ENCODE results near the gene SP110. TPM values are rescaled to one million over a fixed set of nuclear protein-coding genes. Genes with fewer than 3 reads are reported as not detected.
A peak's percentile ranks its signal among the peaks of the same experiment; 100 is the strongest.

Gene SP110
- total RNA-seq, 1 experiment from 2014 or later, result 3.5 TPM

GRCh38 chr2:230170532-230170931 is 49.3 kb downstream of the SP110 start:
- intact Hi-C loops (cut with micrococcal nuclease), result no loop called here
- H3K27ac ChIP-seq (ENCODE audit: low read length), result peak overlapping the region; percentile 66
- H4K20me1 ChIP-seq (ENCODE audit: low read length), result no peaks in the 10 kb centered on the region
- no peaks in the 10 kb centered on the region for H3K9me3 ChIP-seq (ENCODE audit: low read length)
- H3K9ac ChIP-seq (ENCODE audit: low read length), result peak overlapping the region; percentile 49; the same call in 1 of the 2 replicates
- no peak for TF ChIP-seq EZH2 (IDR thresholded peaks at IDR 0.05; ENCODE audit: low read length, unreplicated experiment)
- no peak for TF ChIP-seq EZH2phosphoT487 (IDR thresholded peaks at IDR 0.05; ENCODE audit: borderline replicate concordance, low read length)
- TF ChIP-seq, protein P1, sequence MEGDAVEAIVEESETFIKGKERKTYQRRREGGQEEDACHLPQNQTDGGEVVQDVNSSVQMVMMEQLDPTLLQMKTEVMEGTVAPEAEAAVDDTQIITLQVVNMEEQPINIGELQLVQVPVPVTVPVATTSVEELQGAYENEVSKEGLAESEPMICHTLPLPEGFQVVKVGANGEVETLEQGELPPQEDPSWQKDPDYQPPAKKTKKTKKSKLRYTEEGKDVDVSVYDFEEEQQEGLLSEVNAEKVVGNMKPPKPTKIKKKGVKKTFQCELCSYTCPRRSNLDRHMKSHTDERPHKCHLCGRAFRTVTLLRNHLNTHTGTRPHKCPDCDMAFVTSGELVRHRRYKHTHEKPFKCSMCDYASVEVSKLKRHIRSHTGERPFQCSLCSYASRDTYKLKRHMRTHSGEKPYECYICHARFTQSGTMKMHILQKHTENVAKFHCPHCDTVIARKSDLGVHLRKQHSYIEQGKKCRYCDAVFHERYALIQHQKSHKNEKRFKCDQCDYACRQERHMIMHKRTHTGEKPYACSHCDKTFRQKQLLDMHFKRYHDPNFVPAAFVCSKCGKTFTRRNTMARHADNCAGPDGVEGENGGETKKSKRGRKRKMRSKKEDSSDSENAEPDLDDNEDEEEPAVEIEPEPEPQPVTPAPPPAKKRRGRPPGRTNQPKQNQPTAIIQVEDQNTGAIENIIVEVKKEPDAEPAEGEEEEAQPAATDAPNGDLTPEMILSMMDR (conservative IDR thresholded peaks at IDR 0.05; ENCODE audit: low read depth, low read length), result no peak
- peak overlapping the region; percentile 31 for H3K4me3 ChIP-seq (ENCODE audit: low read length)
- no peaks in the 10 kb centered on the region for H3F3A ChIP-seq (ENCODE audit: low read length, unreplicated experiment)
- no peaks in the 10 kb centered on the region for H3K27me3 ChIP-seq (ENCODE audit: low read length)
- no peaks in the 10 kb centered on the region for H3K36me3 ChIP-seq (ENCODE audit: low read depth, low read length)
- POLR2A ChIA-PET (ENCODE audit: unreplicated experiment), result interaction anchor here (0.6 kb wide), 1 partner anchor 558 kb away, joined by 3 read pairs; no protein-coding TSS in a partner anchor
- ATAC-seq (peak; percentile 65), DNase-seq (peak; percentile 66)
- CTCF ChIA-PET, result interaction anchor here (0.6 to 1.1 kb wide), 2 partner anchors 10 to 445 kb away, joined by 3 read pairs; no protein-coding TSS in a partner anchor
- peaks cover 10% of the 10 kb centered on the region for H3K4me1 ChIP-seq (ENCODE audit: insufficient read depth, low read length)
- no TSS peak for BruUV-seq (replicated peaks)
- H2AFZ ChIP-seq (ENCODE audit: low read length), result peak overlapping the region; percentile 36; the same call in 1 of the 2 replicates
- no peaks in the 10 kb centered on the region for H3K79me2 ChIP-seq (ENCODE audit: low read length)
- H3K4me2 ChIP-seq (ENCODE audit: low read length), result peak overlapping the region; percentile 59
- H3K9me2 ChIP-seq (replicated peaks; ENCODE audit: low read length), result no peaks in the 10 kb centered on the region

DNA sequence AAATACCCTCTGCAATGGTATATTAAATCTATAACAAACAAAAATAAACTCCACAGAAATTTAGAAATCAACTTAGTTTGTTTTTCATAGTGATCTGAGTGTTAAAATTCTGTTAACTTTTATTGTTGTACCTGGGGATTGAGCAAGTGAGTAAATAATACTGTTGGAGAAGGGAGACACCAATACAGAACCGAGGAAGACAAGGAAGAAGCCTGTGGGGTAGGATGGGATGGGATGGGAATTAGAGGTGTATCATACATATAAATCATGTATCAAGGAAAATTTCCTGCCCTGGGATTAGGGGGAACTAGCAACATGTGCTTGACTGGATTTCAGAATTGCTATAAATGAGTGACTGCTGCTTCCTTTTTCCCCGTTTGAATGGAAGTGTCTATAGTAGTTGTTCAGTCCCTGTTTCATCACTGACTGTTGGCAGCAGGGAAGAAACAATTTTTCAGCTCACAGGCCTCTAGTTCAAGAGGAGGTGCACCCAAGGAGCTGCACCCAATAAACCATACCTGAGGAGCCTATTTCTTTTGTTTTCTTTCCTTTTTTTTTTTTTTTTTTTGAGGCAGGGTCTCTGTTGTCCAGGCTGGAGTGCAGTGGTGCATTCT is 53.1 kb downstream of the SP110 start:
- intact Hi-C loops (cut with micrococcal nuclease), result loop anchor here (10.0 kb wide), 1 partner anchor 362 kb away; no protein-coding TSS in a partner anchor
- Histone ChIP-seq H3K4me2 (ENCODE audit: low read length) (no peak overlapping the region), H3K9ac (ENCODE audit: low read length) (no peak overlapping the region), H3K79me2 (ENCODE audit: low read length) (no peaks in the 10 kb centered on the region), H3K27me3 (ENCODE audit: low read length) (no peaks in the 10 kb centered on the region), H3K4me3 (ENCODE audit: low read length) (no peak overlapping the region), H3K9me2 (replicated peaks; ENCODE audit: low read length) (no peaks in the 10 kb centered on the region), H3K9me3 (ENCODE audit: low read length) (no peaks in the 10 kb centered on the region), H3K27ac (ENCODE audit: low read length) (no peak overlapping the region), H3K4me1 (ENCODE audit: insufficient read depth, low read length) (peaks cover 10% of the 10 kb centered on the region), H4K20me1 (ENCODE audit: low read length) (no peaks in the 10 kb centered on the region), H2AFZ (ENCODE audit: low read length) (no peak overlapping the region), H3F3A (ENCODE audit: low read length, unreplicated experiment) (no peaks in the 10 kb centered on the region), H3K36me3 (ENCODE audit: low read depth, low read length) (no peaks in the 10 kb centered on the region)
- no peak for DNase-seq
- POLR2A ChIA-PET (ENCODE audit: unreplicated experiment), result no interaction called here
- BruUV-seq (replicated peaks), result no TSS peak
- ATAC-seq, result no peak
- TF ChIP-seq, protein P1 (conservative IDR thresholded peaks at IDR 0.05; ENCODE audit: low read depth, low read length), result no peak
- TF ChIP-seq EZH2 (IDR thresholded peaks at IDR 0.05; ENCODE audit: low read length, unreplicated experiment) (no peak), EZH2phosphoT487 (IDR thresholded peaks at IDR 0.05; ENCODE audit: borderline replicate concordance, low read length) (no peak)
- CTCF ChIA-PET, result no interaction called here

DNA sequence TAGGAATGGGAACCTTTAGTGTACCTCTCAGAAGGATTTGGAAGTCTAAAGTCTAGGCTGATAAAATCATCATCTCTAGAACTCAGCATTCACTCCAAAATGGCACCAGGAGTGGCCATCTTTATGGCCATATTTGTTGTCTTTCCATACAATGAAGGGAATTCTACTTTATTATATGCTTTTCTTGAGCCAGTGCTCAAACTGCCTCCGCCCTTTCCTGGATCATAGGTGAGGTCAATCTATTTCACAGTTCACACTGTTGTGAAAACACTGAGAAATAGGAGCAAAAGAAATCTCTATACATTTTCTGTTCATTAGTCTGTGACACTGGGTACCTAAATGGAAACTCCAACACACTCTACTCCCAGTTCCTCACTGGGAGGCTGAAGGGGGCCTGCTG is 55.6 kb downstream of the SP110 start:
- H3K9me2 ChIP-seq (replicated peaks; ENCODE audit: low read length), result no peaks in the 10 kb centered on the region
- H3K27me3 ChIP-seq (ENCODE audit: low read length), result no peaks in the 10 kb centered on the region
- ChIA-PET CTCF (no interaction called here), POLR2A (ENCODE audit: unreplicated experiment) (no interaction called here)
- intact Hi-C loops (cut with micrococcal nuclease), result loop anchor here (10.0 kb wide), 1 partner anchor 359 kb away; no protein-coding TSS in a partner anchor
- H3K9me3 ChIP-seq (ENCODE audit: low read length), result no peaks in the 10 kb centered on the region
- no peak overlapping the region for H2AFZ ChIP-seq (ENCODE audit: low read length)
- H3K9ac ChIP-seq (ENCODE audit: low read length), result no peak overlapping the region
- H3K27ac ChIP-seq (ENCODE audit: low read length), result no peak overlapping the region
- no peaks in the 10 kb centered on the region for H3K4me1 ChIP-seq (ENCODE audit: insufficient read depth, low read length)
- TF ChIP-seq EZH2 (IDR thresholded peaks at IDR 0.05; ENCODE audit: low read length, unreplicated experiment) (no peak), EZH2phosphoT487 (IDR thresholded peaks at IDR 0.05; ENCODE audit: borderline replicate concordance, low read length) (no peak)
- TF ChIP-seq, protein P1 (conservative IDR thresholded peaks at IDR 0.05; ENCODE audit: low read depth, low read length), result no peak
- ATAC-seq, result no peak
- H4K20me1 ChIP-seq (ENCODE audit: low read length), result no peaks in the 10 kb centered on the region
- H3F3A ChIP-seq (ENCODE audit: low read length, unreplicated experiment), result no peaks in the 10 kb centered on the region
- no TSS peak for BruUV-seq (replicated peaks)
- DNase-seq, result no peak
- no peaks in the 10 kb centered on the region for H3K36me3 ChIP-seq (ENCODE audit: low read depth, low read length)
- no peak overlapping the region for H3K4me2 ChIP-seq (ENCODE audit: low read length)
- no peak overlapping the region for H3K4me3 ChIP-seq (ENCODE audit: low read length)
- no peaks in the 10 kb centered on the region for H3K79me2 ChIP-seq (ENCODE audit: low read length)

Measured in PC-3 (cell line).